Mesenchymal stem cell (in vitro differentiated cells and primary cell): ENCODE measurements around the gene MLLT11.

Experiments
- DNase-seq: peaks from one replicate; pipeline ENCODE4 v3.0.0-alpha.2; 2013
- H2AFZ ChIP-seq: one replicate; pipeline ENCODE4 v1.6.1; 2013; ENCODE audit warnings: low read depth, mild to moderate bottlenecking, control low read depth, inconsistent platforms, low read length, moderate library complexity
- H2AK5ac ChIP-seq: 2 replicates; pipeline ENCODE4 v1.6.1; 2013; ENCODE audit warnings: low read length, moderate library complexity, mild to moderate bottlenecking, inconsistent platforms; ENCODE audit not compliant: severe bottlenecking
- H2BK120ac ChIP-seq: one replicate; pipeline ENCODE4 v1.6.1; 2013; ENCODE audit warnings: low read depth, mild to moderate bottlenecking, inconsistent platforms, low read length, moderate library complexity
- H2BK12ac ChIP-seq, 2 experiments: one replicate each; pipeline ENCODE4 v1.6.1; 2013; ENCODE audit warnings: inconsistent platforms in 2 of 2, low read length in 2 of 2, mild to moderate bottlenecking in 2 of 2, moderate library complexity in 2 of 2, control low read depth in 1 of 2
- H2BK15ac ChIP-seq: one replicate; pipeline ENCODE4 v1.6.1; 2013; ENCODE audit warnings: mild to moderate bottlenecking, low read depth, inconsistent platforms; ENCODE audit not compliant: poor library complexity, severe bottlenecking
- H2BK5ac ChIP-seq: 2 replicates; pipeline ENCODE4 v1.6.1; 2013; ENCODE audit warnings: low read depth, mild to moderate bottlenecking, low read length, control low read depth, inconsistent platforms; ENCODE audit not compliant: poor library complexity, severe bottlenecking
- H3K14ac ChIP-seq, 2 experiments: one replicate each; pipeline ENCODE4 v1.6.1; 2013; ENCODE audit warnings: inconsistent platforms in 2 of 2, low read length in 2 of 2, control low read depth in 1 of 2, mild to moderate bottlenecking in 1 of 2, moderate library complexity in 1 of 2
- H3K18ac ChIP-seq, 2 experiments: one replicate each; pipeline ENCODE4 v1.6.1; 2013; ENCODE audit warnings: inconsistent platforms in 2 of 2, low read length in 2 of 2, control low read depth in 1 of 2, low read depth in 1 of 2, mild to moderate bottlenecking in 1 of 2
- H3K23ac ChIP-seq, 2 experiments: one replicate each; pipeline ENCODE4 v1.6.1; 2013; ENCODE audit warnings: inconsistent platforms in 2 of 2, low read length in 2 of 2, mild to moderate bottlenecking in 2 of 2, moderate library complexity in 2 of 2, control low read depth in 1 of 2
- H3K27ac ChIP-seq: 2 replicates; pipeline ENCODE4 v1.5.1; 2013; ENCODE audit warnings: mild to moderate bottlenecking, moderate library complexity, low read length, control low read depth, inconsistent platforms; ENCODE audit not compliant: poor library complexity, severe bottlenecking
- H3K27me3 ChIP-seq, 2 experiments: 2 replicates each; pipeline versions ENCODE4 v1.6.1 to v1.7.0; 2013; ENCODE audit warnings: low read length in 2 of 2, mild to moderate bottlenecking in 2 of 2, moderate library complexity in 2 of 2, control low read depth in 1 of 2, inconsistent platforms in 1 of 2; ENCODE audit not compliant: control insufficient read depth in 1 of 2, insufficient read depth in 1 of 2
- H3K36me3 ChIP-seq, 2 experiments: 2 replicates each; pipeline versions ENCODE4 v1.6.1 to v1.7.0; 2013; ENCODE audit warnings: low read length in 2 of 2, control low read depth in 1 of 2, inconsistent platforms in 1 of 2, low read depth in 1 of 2, mild to moderate bottlenecking in 1 of 2; ENCODE audit not compliant: insufficient read depth in 2 of 2, control insufficient read depth in 1 of 2
- H3K4ac ChIP-seq, 2 experiments: one replicate each; pipeline ENCODE4 v1.6.1; 2013; ENCODE audit warnings: inconsistent platforms in 2 of 2, low read length in 2 of 2, mild to moderate bottlenecking in 2 of 2, moderate library complexity in 2 of 2, control low read depth in 1 of 2, low read depth in 1 of 2
- H3K4me1 ChIP-seq: 2 replicates; pipeline ENCODE4 v1.6.1; 2013; ENCODE audit warnings: low read depth, low read length, control low read depth; ENCODE audit not compliant: control insufficient read depth, insufficient read depth
- H3K4me2 ChIP-seq: 2 replicates; pipeline ENCODE4 v1.6.1; 2013; ENCODE audit warnings: low read length, mild to moderate bottlenecking, inconsistent platforms; ENCODE audit not compliant: poor library complexity, severe bottlenecking
- H3K4me3 ChIP-seq, 2 experiments: 2 replicates each; pipeline versions ENCODE4 v1.5.1 to v1.7.0; 2013; ENCODE audit warnings: low read length in 2 of 2, mild to moderate bottlenecking in 2 of 2, control low read depth in 1 of 2, low read depth in 1 of 2; ENCODE audit not compliant: insufficient read depth in 1 of 2
- H3K79me1 ChIP-seq: replicated peaks from 2 replicates; pipeline ENCODE4 v1.6.1; 2013; ENCODE audit warnings: mild to moderate bottlenecking, control low read depth, low read length, inconsistent platforms; ENCODE audit not compliant: poor library complexity, severe bottlenecking
- H3K9ac ChIP-seq: 2 replicates; pipeline ENCODE4 v1.7.0; 2013; ENCODE audit warnings: mild to moderate bottlenecking, low read length, moderate library complexity
- H3K9me3 ChIP-seq: 2 replicates; pipeline ENCODE4 v1.7.0; 2013; ENCODE audit warnings: mild to moderate bottlenecking, low read length; ENCODE audit not compliant: control insufficient read depth
- H4K8ac ChIP-seq: one replicate; pipeline ENCODE4 v1.6.1; 2013; ENCODE audit warnings: inconsistent platforms, mild to moderate bottlenecking, low read length, moderate library complexity
- H4K91ac ChIP-seq: one replicate; pipeline ENCODE4 v1.6.1; 2013; ENCODE audit warnings: mild to moderate bottlenecking, low read length, inconsistent platforms
- WGBS: methylation state at CpG from one replicate; pipeline ENCODE4 v1.1.7; 2013; ENCODE audit warnings: mixed read lengths; 5-methylcytosine and 5-hydroxymethylcytosine counted together

MLLT11 gene

GRCh38 chr1:151060657-151061421 lies 642 bp downstream of the MLLT11 start:
- Histone ChIP-seq H3K4me3 (peak overlapping the region; percentile 49 to 98), H3K4me2 (peak overlapping the region; percentile 94), H3K27ac (peak overlapping the region; percentile 84), H3K9ac (peak overlapping the region; percentile 97), H3K27me3 (no peaks in the 10 kb centered on the region), H3K36me3 (peaks cover 11 to 12% of the 10 kb centered on the region in 2 experiments), H3K18ac (peak overlapping the region in 1 of 2 experiments; percentile 76), H2BK12ac (no peak overlapping the region), H3K79me1 (no peaks in the 10 kb centered on the region), H2BK5ac (peak overlapping the region; percentile 54), H3K9me3 (no peaks in the 10 kb centered on the region), H3K14ac (no peak overlapping the region), H2BK120ac (no peak overlapping the region), H4K91ac (no peak overlapping the region), H3K23ac (no peak overlapping the region), H3K4ac (peak overlapping the region in 1 of 2 experiments; percentile 97), H3K4me1 (peaks cover 12% of the 10 kb centered on the region), H4K8ac (peak overlapping the region; percentile 50), H2BK15ac (no peak overlapping the region), H2AFZ (no peak overlapping the region), H2AK5ac (peak overlapping the region; percentile 53)
- peak; percentile 61 for DNase-seq
- 0% methylated on average over 1 of the region's 4 CpGs for WGBS

DNA sequence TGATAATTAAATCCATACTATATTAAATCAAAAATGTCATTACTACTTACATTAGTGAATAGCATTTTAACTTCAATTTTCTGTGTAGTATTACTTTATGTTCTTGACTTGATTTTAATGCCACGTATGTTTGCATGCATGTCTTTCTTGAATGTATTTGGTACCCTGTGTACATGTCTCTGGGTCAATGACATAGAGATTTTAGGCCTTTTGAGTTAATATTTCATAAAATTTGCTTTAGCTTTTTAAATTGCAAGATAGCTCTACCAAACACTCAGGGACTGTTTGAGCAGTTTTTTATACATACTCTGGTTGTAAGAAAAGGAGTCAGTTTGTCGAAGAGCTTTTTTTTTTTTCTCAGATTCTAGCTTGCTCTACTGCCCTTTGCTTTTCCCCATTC lies 1.5 kb downstream of the MLLT11 start:
- no peak overlapping the region for H3K18ac ChIP-seq
- no peak overlapping the region for H4K8ac ChIP-seq
- H3K4ac ChIP-seq, result no peak overlapping the region
- H2BK120ac ChIP-seq, result no peak overlapping the region
- H3K36me3 ChIP-seq, result peaks cover 9 to 13% of the 10 kb centered on the region in 2 experiments
- H2BK12ac ChIP-seq, result no peak overlapping the region
- no peak overlapping the region for H3K4me2 ChIP-seq
- peak overlapping the region; percentile 97 for H3K9ac ChIP-seq
- no peak overlapping the region for H2BK5ac ChIP-seq
- peaks cover 2% of the 10 kb centered on the region for H3K79me1 ChIP-seq
- H3K9me3 ChIP-seq, result no peaks in the 10 kb centered on the region
- H3K14ac ChIP-seq, result no peak overlapping the region
- no peak for DNase-seq
- no peak overlapping the region for H2BK15ac ChIP-seq
- H3K4me3 ChIP-seq, result peak overlapping the region in 1 of 2 experiments; percentile 98
- H3K4me1 ChIP-seq, result peaks cover 9% of the 10 kb centered on the region
- H2AK5ac ChIP-seq, result no peak overlapping the region
- no peak overlapping the region for H4K91ac ChIP-seq
- no peaks in the 10 kb centered on the region for H3K27me3 ChIP-seq
- 67% methylated on average over 1 of the region's 2 CpGs for WGBS
- peak overlapping the region; percentile 39 for H3K27ac ChIP-seq
- no peak overlapping the region for H3K23ac ChIP-seq
- no peak overlapping the region for H2AFZ ChIP-seq

DNA sequence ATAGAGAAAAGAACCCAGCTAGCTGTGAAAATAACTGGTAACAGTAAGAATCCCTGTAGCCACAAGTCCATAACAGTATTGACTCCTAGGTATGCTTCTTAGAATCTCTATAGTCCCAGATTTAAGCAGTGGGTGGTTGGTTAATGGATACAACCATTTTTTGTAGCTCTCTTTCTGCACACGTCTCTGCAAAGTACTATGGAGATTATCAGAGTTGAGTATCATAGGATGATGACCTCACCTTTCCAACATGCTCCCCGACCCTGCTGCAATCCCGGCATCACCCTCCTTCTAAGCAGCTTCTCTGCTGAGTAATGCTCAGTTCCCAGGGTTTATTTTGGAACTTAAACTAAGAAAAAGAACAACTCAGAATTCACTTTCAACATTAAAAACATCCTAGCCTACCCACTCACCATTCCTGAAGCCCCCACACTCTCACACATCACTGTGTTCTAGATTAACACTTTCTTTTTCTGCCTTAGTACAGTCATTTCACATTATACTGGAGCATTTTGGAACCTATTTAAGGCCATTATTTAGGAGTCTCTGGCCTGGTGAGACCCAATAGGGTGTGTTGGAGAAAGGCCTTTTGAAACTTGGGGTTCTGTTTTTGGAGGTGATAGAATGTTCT lies 2.7 kb downstream of the MLLT11 start:
- H3K36me3 ChIP-seq, result peaks cover 11 to 16% of the 10 kb centered on the region in 2 experiments
- H3K4ac ChIP-seq, result no peak overlapping the region
- H2BK5ac ChIP-seq, result no peak overlapping the region
- no peak overlapping the region for H4K91ac ChIP-seq
- peak overlapping the region; percentile 94 for H3K9ac ChIP-seq
- no peaks in the 10 kb centered on the region for H3K27me3 ChIP-seq
- WGBS, result 0% methylated on average over 3 of the region's 3 CpGs
- H3K4me1 ChIP-seq, result peaks cover 5% of the 10 kb centered on the region
- peak; percentile 90 for DNase-seq
- H2BK120ac ChIP-seq, result no peak overlapping the region
- H4K8ac ChIP-seq, result no peak overlapping the region
- H2BK12ac ChIP-seq, result no peak overlapping the region
- H3K79me1 ChIP-seq, result peaks cover 4% of the 10 kb centered on the region
- peak overlapping the region; percentile 48 for H3K4me2 ChIP-seq
- no peak overlapping the region for H2AFZ ChIP-seq
- no peak overlapping the region for H2BK15ac ChIP-seq
- H3K4me3 ChIP-seq, result peak overlapping the region in 1 of 2 experiments; percentile 40
- peak overlapping the region in 1 of 2 experiments; percentile 39 for H3K18ac ChIP-seq
- no peak overlapping the region for H2AK5ac ChIP-seq
- no peak overlapping the region for H3K23ac ChIP-seq
- peak overlapping the region; percentile 90 for H3K27ac ChIP-seq
- H3K9me3 ChIP-seq, result no peaks in the 10 kb centered on the region
- no peak overlapping the region for H3K14ac ChIP-seq

DNA sequence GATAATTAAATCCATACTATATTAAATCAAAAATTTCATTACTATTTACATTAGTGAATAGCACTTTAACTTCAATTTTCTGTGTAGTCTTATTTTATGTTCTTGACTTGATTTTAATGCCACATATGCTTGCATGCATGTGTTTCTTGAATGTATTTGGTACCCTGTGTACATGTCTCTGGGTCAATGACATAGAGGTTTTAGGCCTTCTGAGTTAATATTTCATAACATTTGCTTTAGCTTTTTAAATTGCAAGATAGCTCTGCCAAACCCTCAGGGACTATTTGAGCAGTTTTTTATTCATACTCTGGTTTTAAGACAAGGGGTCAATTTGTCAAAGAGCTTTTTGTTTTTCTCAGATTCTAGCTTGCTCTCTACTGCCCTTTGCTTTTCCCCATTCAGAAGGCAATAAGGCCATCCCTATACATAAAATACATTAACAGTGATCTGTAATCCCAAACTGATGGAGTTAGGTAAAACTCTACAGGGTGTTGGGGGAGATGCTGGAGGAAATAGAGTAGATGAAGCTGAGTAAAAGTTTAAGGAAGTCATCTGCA lies 5.0 kb downstream of the MLLT11 start:
- Histone ChIP-seq H2AFZ (no peak overlapping the region), H2BK5ac (no peak overlapping the region), H2AK5ac (no peak overlapping the region)

More for the DNA sequence above, 5.0 kb downstream of the MLLT11 start:
- no peak overlapping the region for H3K4me2 ChIP-seq
- no peaks in the 10 kb centered on the region for H3K27me3 ChIP-seq
- H2BK120ac ChIP-seq, result no peak overlapping the region
- H3K14ac ChIP-seq, result no peak overlapping the region
- H3K9me3 ChIP-seq, result no peaks in the 10 kb centered on the region
- no peak for DNase-seq
- no peak overlapping the region for H3K27ac ChIP-seq
- H4K91ac ChIP-seq, result no peak overlapping the region
- H3K4me1 ChIP-seq, result peaks cover 5% of the 10 kb centered on the region
- H3K9ac ChIP-seq, result no peak overlapping the region
- no peak overlapping the region for H2BK12ac ChIP-seq
- H3K79me1 ChIP-seq, result peaks cover 4% of the 10 kb centered on the region
- H3K36me3 ChIP-seq, result peaks cover 11 to 26% of the 10 kb centered on the region in 2 experiments
- no peak overlapping the region for H4K8ac ChIP-seq
- no peak overlapping the region for H3K23ac ChIP-seq
- no peak overlapping the region for H3K18ac ChIP-seq
- H3K4me3 ChIP-seq, result no peak overlapping the region
- no peak overlapping the region for H3K4ac ChIP-seq
- no peak overlapping the region for H2BK15ac ChIP-seq
